H1 (cell line): ENCODE data around the gene SH3GL1. TPM values are rescaled to one million over a fixed set of nuclear protein-coding genes. Genes with fewer than 3 reads are reported as not detected.

ENCODE experiments used
- CHD7 ChIP-seq: fragments of 300-600 bp; sonication (generic); IDR thresholded peaks from 2 replicates; pipeline ENCODE4 v1.7.1; 2012; ENCODE audit warnings: low read length, moderate library complexity, mild to moderate bottlenecking, inconsistent platforms; ENCODE audit not compliant: insufficient replicate concordance
- polyA plus RNA-seq, 7 experiments: library from polyadenylated mRNA; depleted of rRNA in 3 of 7; stranded (reverse) in 5 of 7; unstranded in 2 of 7; fragments of >200 nt in 5 of 7; fragments of 200-250 nt in 2 of 7; gene quantifications; 1 replicate in 5 of 7; 2 replicates in 1 of 7; 4 replicates in 1 of 7; pipeline versions ENCODE4 v1.2.1 to v1.2.3, GENCODE V29; 2011 to 2013; ENCODE audit warnings: missing spikeins in 2 of 7, mixed read lengths in 2 of 7
- total RNA-seq: library from RNA; stranded (reverse); fragmentation: NEBNext Ultra II Directional; extraction: Animal tissue kit (Norgen Biotek cat#: 25700); gene quantifications from 2 replicates; pipeline ENCODE4 v1.2.1, GENCODE V29; 2021

Gene SH3GL1
- total and polyA plus RNA-seq, 2 of the 8 experiments (the other 6 are each of a cell fraction or from before 2014, with no cell fraction given), result 81.5 to 102 TPM

GRCh38 chr19:4354897-4355296, 45.5 kb downstream of the SH3GL1 start (continued):
- TF ChIP-seq CHD7, result no peak
